Raji (cell line): ENCODE measurements around the gene PHAF1.
A peak's percentile ranks its signal among the peaks of the same experiment; 100 is the strongest.

ENCODE experiments used
- POLR2A ChIP-seq: IDR thresholded peaks from 2 replicates; pipeline ENCODE4 v1.6.1; 2011; ENCODE audit warnings: low read depth, low read length, control low read depth; ENCODE audit not compliant: insufficient read depth

PHAF1 gene

DNA sequence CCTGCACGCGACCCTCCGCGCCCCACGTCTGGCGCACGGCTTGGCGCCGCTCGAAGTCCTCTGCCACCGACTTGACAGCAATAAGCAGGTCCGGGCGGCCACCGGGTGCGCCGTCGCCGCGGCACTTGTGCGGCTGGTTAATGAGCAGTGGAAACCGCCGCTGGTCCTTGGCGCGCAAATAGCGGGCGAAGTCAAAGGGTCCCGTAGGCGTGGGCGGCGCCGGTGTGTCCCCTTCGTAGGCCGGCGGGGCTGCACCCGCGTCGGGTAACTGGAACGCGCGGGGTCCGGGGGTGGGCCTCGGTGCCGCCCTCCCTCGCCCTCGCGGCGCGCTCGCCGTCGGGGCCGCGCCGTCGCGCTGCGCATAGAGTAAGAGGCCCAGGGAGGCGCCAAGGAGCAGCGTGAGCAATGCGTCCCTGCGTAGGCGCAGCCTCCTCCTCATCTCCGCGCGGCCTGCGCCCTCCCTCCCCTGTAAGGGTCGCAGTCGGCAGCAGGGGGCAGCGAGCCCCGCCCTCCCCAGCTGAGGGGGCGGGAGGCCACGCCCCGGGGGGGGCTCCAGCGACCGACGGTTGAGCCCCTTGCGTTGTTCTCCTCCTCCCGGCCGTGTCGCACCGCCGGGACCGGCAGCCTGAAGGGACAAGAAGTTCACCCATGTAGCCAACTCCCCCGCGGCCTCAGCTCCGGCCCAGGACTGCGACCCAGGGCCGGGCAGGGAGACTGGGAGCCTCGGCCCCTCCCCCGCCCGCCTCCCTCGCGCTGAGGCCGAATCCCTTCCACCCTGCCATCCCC lies 40.5 kb downstream of the PHAF1 start:
- no peak for TF ChIP-seq POLR2A

DNA sequence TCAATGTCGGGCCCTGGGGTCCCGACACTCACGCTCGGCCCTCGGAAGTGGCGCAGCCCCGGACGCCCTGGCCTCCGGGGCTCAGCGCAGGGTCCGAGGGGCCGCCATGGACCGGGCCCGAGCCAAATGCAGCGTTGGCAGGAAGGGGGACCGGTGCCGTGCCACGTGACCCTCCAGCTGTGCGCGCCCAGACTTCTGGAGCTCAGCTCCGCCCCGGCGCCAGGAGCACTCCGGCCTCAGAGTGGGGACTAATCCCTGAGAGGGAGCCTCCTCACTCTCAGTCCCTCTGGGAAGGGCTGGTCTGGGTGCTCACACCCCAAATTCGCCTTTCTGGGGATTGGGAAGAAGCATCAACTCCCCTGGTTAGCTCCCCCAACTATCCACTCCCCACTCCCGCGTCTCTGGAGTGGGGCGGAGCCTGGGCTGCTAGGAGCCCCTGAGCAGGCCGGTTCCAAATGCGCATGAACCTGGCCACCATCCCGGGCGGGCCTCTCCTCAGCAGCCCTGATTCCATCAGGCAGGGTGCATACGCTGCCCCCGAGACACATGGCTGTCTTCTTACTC lies 41.2 kb downstream of the PHAF1 start, which contains the start of gene B3GNT9:
B3GNT9 (minus strand) TSS at position 166 of the 564 bp plus-strand sequence. CDS start 513 bp downstream, outside the sequence.
- TF ChIP-seq POLR2A, result no peak

DNA sequence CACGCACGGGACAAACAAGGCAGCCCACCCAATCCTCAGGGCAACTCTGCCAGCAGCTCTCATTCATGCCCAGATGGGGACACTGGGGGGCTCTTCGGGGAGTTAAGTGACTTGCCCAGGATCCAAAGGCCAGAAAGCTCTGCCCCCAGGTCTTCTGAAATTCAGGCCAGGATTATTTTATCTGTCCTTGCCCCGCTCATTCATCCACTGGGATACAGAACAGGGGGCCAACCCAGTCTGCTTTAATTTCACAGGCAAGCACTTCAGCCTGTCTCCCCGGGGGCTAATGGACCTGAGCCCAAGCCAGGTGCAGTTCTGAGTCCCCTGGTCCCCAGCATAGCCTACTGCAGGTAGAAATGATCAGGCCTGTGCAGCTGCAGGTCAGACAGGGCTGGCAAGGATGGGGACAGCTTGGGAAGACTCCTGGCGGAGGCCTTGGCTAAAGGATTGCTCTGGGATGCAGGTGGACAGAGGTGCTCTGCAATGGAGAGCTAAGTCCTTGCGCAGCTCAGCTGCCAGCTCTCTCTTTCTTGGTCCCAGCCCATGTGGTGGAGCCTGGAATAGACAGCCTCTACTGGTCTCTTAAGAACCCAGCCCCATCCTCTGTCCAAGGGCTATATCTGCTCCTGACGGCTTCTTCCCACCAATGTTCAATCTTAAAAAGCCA lies 41.8 kb downstream of the PHAF1 start:
- no peak for TF ChIP-seq POLR2A

DNA sequence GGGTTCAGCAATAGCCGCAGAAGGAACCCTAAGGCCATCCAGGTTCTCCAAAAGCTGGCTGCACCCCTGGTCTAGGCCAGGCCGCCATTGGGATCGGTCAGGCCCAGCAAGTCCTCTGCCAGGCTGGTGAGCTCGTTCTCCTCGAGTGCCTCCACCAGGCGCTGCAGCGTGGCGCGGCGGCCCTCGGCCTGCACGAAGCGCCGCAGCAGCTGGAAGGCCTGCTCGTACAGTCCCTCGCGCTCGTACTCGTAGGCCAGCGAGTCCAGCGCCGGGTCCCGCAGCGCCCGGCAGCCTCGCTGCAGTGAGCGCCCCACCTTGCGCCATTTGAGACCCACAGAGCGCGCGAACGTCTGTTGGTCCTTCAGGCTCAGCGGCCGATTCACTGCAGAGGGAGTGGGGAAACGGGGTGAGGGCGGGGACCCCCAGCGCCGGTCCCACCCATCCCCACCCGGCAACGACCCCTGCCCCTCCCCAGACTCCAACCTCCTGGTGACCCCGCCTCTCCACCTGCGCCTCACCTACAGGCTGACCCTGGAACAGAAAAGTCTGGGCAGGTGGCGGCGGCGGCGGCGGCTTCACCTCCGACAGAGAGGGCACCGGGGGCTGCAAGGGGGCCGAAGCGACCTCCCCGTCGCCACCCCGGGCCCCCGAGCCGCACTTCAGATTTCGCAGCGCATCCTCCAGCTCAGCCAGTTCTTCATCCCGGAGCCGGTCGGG lies 45.0 kb downstream of the PHAF1 start:
- no peak for TF ChIP-seq POLR2A

GRCh38 chr16:67155295-67156142 lies 45.8 kb downstream of the PHAF1 start:
- no peak for TF ChIP-seq POLR2A

GRCh38 chr16:67156143-67156844 lies 46.6 kb downstream of the PHAF1 start:
- TF ChIP-seq POLR2A, result no peak

DNA sequence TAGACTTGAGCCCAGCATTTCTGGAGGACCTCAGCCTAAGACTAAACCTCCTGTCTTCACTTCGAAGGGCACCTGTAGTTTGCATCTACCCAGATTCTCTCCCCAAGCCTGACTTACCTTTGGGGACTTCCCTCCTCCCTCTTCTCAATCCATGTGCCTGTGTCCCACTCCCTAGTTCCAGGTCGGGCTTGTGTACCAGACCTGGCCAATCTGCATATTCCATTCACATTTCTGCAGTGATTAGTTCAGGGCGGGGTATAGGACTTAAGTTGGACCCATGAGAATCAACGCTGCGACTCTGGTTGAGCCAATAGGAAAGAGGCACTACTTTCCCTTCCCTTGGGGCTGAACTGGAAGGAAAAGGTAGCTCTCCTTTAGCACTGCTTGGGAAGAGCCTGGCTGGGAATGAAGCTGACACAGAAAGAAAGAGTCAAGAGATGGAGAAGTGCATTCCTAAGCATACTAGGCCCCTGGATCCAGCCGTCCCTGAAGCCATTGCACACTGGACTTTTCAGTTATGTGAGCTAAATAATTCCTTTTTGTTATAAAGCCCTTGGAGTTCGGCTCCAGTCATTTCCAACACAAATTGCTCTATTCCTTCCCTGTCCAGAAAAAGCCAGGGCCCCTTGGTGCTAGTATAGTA lies 47.5 kb downstream of the PHAF1 start:
- TF ChIP-seq POLR2A, result no peak

GRCh38 chr16:67157892-67158635 lies 48.3 kb downstream of the PHAF1 start:
- no peak for TF ChIP-seq POLR2A

- peak; percentile 22; the same call in 1 of the 2 replicates for TF ChIP-seq POLR2A
These were observed 49.2 kb downstream of the PHAF1 start for GRCh38 chr16:67158637-67159600.

- no peak for TF ChIP-seq POLR2A
These were observed 51.9 kb downstream of the PHAF1 start for GRCh38 chr16:67161595-67162058.

GRCh38 chr16:67162506-67163163 lies 52.9 kb downstream of the PHAF1 start:
- TF ChIP-seq POLR2A, result no peak
